Neural cell (in vitro differentiated cells): Measurements from ENCODE around the gene FAF2. TPM values are rescaled to one million over a fixed set of nuclear protein-coding genes. Genes with fewer than 3 reads are reported as not detected.

Source experiments
- H2AFZ ChIP-seq: fragments of 200-600, 300-800 bp; sonication (generic), shearing (Covaris generic); 2 replicates; pipeline ENCODE4 v1.6.0; 2014; ENCODE audit warnings: low read depth, mild to moderate bottlenecking, antibody characterized with exemption, low read length, moderate library complexity
- H3F3A ChIP-seq: fragments of 200-600 bp; shearing (Covaris generic); 2 replicates; pipeline ENCODE4 v1.6.1; 2016; ENCODE audit warnings: mild to moderate bottlenecking, moderate library complexity, mixed read lengths, antibody characterized with exemption, low read length; ENCODE audit not compliant: insufficient read depth, poor library complexity, severe bottlenecking
- H3K27ac ChIP-seq: fragments of 200-600, 300-800 bp; sonication (generic), shearing (Covaris generic); 2 replicates; pipeline ENCODE4 v1.5.1; 2014; ENCODE audit warnings: mild to moderate bottlenecking, low read length, moderate library complexity
- H3K27me3 ChIP-seq: fragments of 300-800, 200-600 bp; sonication (generic), shearing (Covaris generic); 2 replicates; pipeline ENCODE4 v1.6.0; 2014; ENCODE audit warnings: mild to moderate bottlenecking, low read depth, low read length, moderate library complexity; ENCODE audit not compliant: insufficient read depth
- H3K36me3 ChIP-seq: fragments of 300-800, 200-600 bp; sonication (generic), shearing (Covaris generic); 2 replicates; pipeline ENCODE4 v1.5.1; 2014; ENCODE audit warnings: mild to moderate bottlenecking, antibody characterized with exemption, low read length, moderate library complexity; ENCODE audit not compliant: insufficient read depth
- H3K4me2 ChIP-seq: fragments of 300-800, 200-600 bp; sonication (generic), shearing (Covaris generic); 2 replicates; pipeline ENCODE4 v1.6.0; 2014; ENCODE audit warnings: mild to moderate bottlenecking, low read length
- H3K4me3 ChIP-seq: fragments of 300-800, 200-600 bp; sonication (generic), shearing (Covaris generic); 2 replicates; pipeline ENCODE4 v1.5.1; 2014; ENCODE audit warnings: mild to moderate bottlenecking, low read length, moderate library complexity
- H3K79me2 ChIP-seq: fragments of 200-600 bp; shearing (Covaris generic); replicated peaks from 2 replicates; pipeline ENCODE4 v1.6.0; 2014; ENCODE audit warnings: mild to moderate bottlenecking, low read length, moderate library complexity; ENCODE audit not compliant: insufficient read depth
- H3K9ac ChIP-seq: fragments of 300-800, 200-600 bp; sonication (generic), shearing (Covaris generic); 2 replicates; pipeline ENCODE4 v1.6.1; 2016; ENCODE audit warnings: mild to moderate bottlenecking, low read length, mixed read lengths
- H3K9me2 ChIP-seq: fragments of 200-600 bp; shearing (Covaris generic); 2 replicates; pipeline ENCODE4 v1.6.1; 2016; ENCODE audit warnings: mild to moderate bottlenecking, low read length, mixed read lengths; ENCODE audit not compliant: insufficient read depth
- H3K9me3 ChIP-seq: fragments of 200-600, 300-800 bp; sonication (generic), shearing (Covaris generic); 2 replicates; pipeline ENCODE4 v1.6.1; 2016; ENCODE audit warnings: mild to moderate bottlenecking, mixed run types, low read length, moderate library complexity, mixed read lengths
- H4K20me1 ChIP-seq: fragments of 200-600 bp; shearing (Covaris generic); 2 replicates; pipeline ENCODE4 v1.6.1; 2016; ENCODE audit warnings: mild to moderate bottlenecking, mixed run types; ENCODE audit not compliant: insufficient read depth
- CTCF ChIP-seq: fragments of 450-650 bp; IDR thresholded peaks from 2 replicates; pipeline ENCODE4 v1.5.1; 2014; ENCODE audit warnings: antibody characterized with exemption, mild to moderate bottlenecking, moderate library complexity; ENCODE audit not compliant: poor library complexity, severe bottlenecking
- EP300 ChIP-seq: fragments of 450-650 bp; conservative IDR thresholded peaks from 2 replicates; pipeline ENCODE4 v1.6.1; 2014; ENCODE audit warnings: antibody characterized with exemption, mild to moderate bottlenecking, moderate library complexity; ENCODE audit not compliant: poor library complexity, severe bottlenecking
- EZH2 ChIP-seq: fragments of 200-600, 300-800 bp; shearing (Covaris generic), sonication (generic); IDR thresholded peaks from 2 replicates; pipeline ENCODE4 v1.6.1; 2014; ENCODE audit warnings: antibody characterized with exemption, low read length, borderline replicate concordance, mild to moderate bottlenecking; ENCODE audit not compliant: insufficient read depth, poor library complexity, severe bottlenecking
- MXI1 ChIP-seq: fragments of 450-650 bp; conservative IDR thresholded peaks from 2 replicates; pipeline ENCODE4 v1.6.1; 2014; ENCODE audit warnings: antibody characterized with exemption, mild to moderate bottlenecking; ENCODE audit not compliant: poor library complexity, severe bottlenecking
- POLR2AphosphoS5 ChIP-seq: IDR thresholded peaks from 2 replicates; pipeline ENCODE4 v1.6.1; 2012
- RAD21 ChIP-seq: fragments of 450-650 bp; conservative IDR thresholded peaks from 2 replicates; pipeline ENCODE4 v1.6.1; 2014; ENCODE audit warnings: antibody characterized with exemption, mild to moderate bottlenecking, moderate library complexity
- REST ChIP-seq: IDR thresholded peaks from 2 replicates; pipeline ENCODE4 v1.6.1; 2012; ENCODE audit warnings: borderline replicate concordance
- SMC3 ChIP-seq: fragments of 450-650 bp; conservative IDR thresholded peaks from 2 replicates; pipeline ENCODE4 v1.6.1; 2014; ENCODE audit warnings: antibody characterized with exemption, mild to moderate bottlenecking, moderate library complexity; ENCODE audit not compliant: poor library complexity
- TAF1 ChIP-seq: IDR thresholded peaks from 2 replicates; pipeline ENCODE4 v1.6.1; 2012; ENCODE audit warnings: low read depth
- polyA plus RNA-seq: library from polyadenylated mRNA; depleted of rRNA; stranded (reverse); fragments of >200 nt; gene quantifications from 2 replicates; pipeline ENCODE4 v1.2.3, GENCODE V29; 2014

Gene FAF2
- polyA plus RNA-seq, 1 donor from 2014 or later: 30.8 TPM

- TF ChIP-seq REST: no peak
Measured at GRCh38 chr5:176524987-176525386, 76.8 kb downstream of the FAF2 start (continued).

GRCh38 chr5:176525677-176526076, 77.5 kb downstream of the FAF2 start:
- Histone ChIP-seq H3K36me3 (no peaks in the 10 kb centered on the region), H4K20me1 (no peaks in the 10 kb centered on the region), H3K4me3 (no peak overlapping the region), H3K27me3 (no peaks in the 10 kb centered on the region), H3K4me2 (no peak overlapping the region), H3K9me2 (no peaks in the 10 kb centered on the region), H3K9ac (no peak overlapping the region), H3K79me2 (no peaks in the 10 kb centered on the region), H2AFZ (no peak overlapping the region), H3F3A (no peaks in the 10 kb centered on the region), H3K9me3 (no peaks in the 10 kb centered on the region), H3K27ac (no peak overlapping the region)
- TF ChIP-seq MXI1 (no peak), EZH2 (no peak), POLR2AphosphoS5 (no peak), REST (no peak), SMC3 (no peak), RAD21 (no peak), EP300 (no peak), CTCF (no peak), TAF1 (no peak)
